Naive thymus-derived CD8-positive, alpha-beta T cell (primary cell): ENCODE data around the gene SBK3. TPM values are rescaled to one million over a fixed set of nuclear protein-coding genes. Genes with fewer than 3 reads are reported as not detected.

Source experiments
- ATAC-seq, 2 donors: fragments of 150-1000 bp; cut with Tn5 transposase in 1 of 2; sonication (Bioruptor Pico), chemical (Tn5 transposase) in 1 of 2; 1 replicate in 1 of 2; 2 replicates in 1 of 2; pipeline ENCODE4 v1.10.0; 2021; ENCODE audit warnings: mild to moderate bottlenecking in 2 of 2, moderate library complexity in 2 of 2
- POLR2A ChIA-PET: fragments of 350-600 bp; sonication (Branson Sonifier 250); formaldehyde crosslinking; loops from one replicate; lab custom pipeline; 2021; ENCODE audit warnings: antibody characterized with exemption; lab: Charles Lee
- DNase-seq, 10 donors: peaks; one replicate each; pipeline versions ENCODE4 v3.0.0 to v3.0.0-alpha.2; 2020 to 2022
- H3K27ac Mint-ChIP-seq, 10 donors: one replicate each; pipeline ENCODE4 v1.8.0; 2020 to 2022; ENCODE audit warnings: mild to moderate bottlenecking in 10 of 10, mixed read lengths in 10 of 10, moderate library complexity in 4 of 10, inconsistent platforms in 1 of 10
- H3K27me3 Mint-ChIP-seq, 5 donors: one replicate each; pipeline ENCODE4 v1.8.0; 2021 to 2022; ENCODE audit warnings: mixed read lengths in 5 of 5
- H3K36me3 Mint-ChIP-seq, 3 donors: one replicate each; pipeline ENCODE4 v1.8.0; 2020 to 2022; ENCODE audit warnings: mixed read lengths in 3 of 3, mild to moderate bottlenecking in 2 of 3, inconsistent platforms in 1 of 3
- H3K4me1 Mint-ChIP-seq, 4 donors: one replicate each; pipeline ENCODE4 v1.8.0; 2021 to 2022; ENCODE audit warnings: mixed read lengths in 4 of 4
- H3K4me3 Mint-ChIP-seq, 10 donors: one replicate each; pipeline ENCODE4 v1.8.0; 2020 to 2022; ENCODE audit warnings: mild to moderate bottlenecking in 10 of 10, mixed read lengths in 10 of 10, moderate library complexity in 6 of 10, inconsistent platforms in 1 of 10
- H3K9me3 Mint-ChIP-seq, 9 donors: one replicate each; pipeline ENCODE4 v1.8.0; 2020 to 2022; ENCODE audit warnings: mixed read lengths in 9 of 9, mild to moderate bottlenecking in 3 of 9, inconsistent platforms in 1 of 9, moderate library complexity in 1 of 9
- polyA plus RNA-seq, 3 donors: library from polyadenylated mRNA; unstranded; fragments of 300-500 nt; fragmentation: Illumina TruSeq; gene quantifications; one replicate each; pipeline ENCODE4 v1.2.3, GENCODE V29; 2021
- total RNA-seq, 8 experiments: library from RNA in 2 of 8; stranded (reverse) in 2 of 8; gene quantifications; one replicate each; pipeline ENCODE4 v1.2.3 and lab custom pipeline; 2021 to 2026

The SBK3 gene
- total and polyA plus RNA-seq, 5 experiments from 2014 or later = not detected

GRCh38 chr19:55567708-55568328 is 22.5 kb upstream of the SBK3 start:
- peaks cover 5 to 13% (median 10%) of the 10 kb centered on the region in 5 donors for H3K27me3 Mint-ChIP-seq
- no peak overlapping the region for H3K4me3 Mint-ChIP-seq
- POLR2A ChIA-PET = no interaction called here
- no peaks in the 10 kb centered on the region for H3K9me3 Mint-ChIP-seq
- DNase-seq = no peak
- no peak for ATAC-seq
- no peak overlapping the region for H3K27ac Mint-ChIP-seq
- H3K4me1 Mint-ChIP-seq = no peaks in the 10 kb centered on the region
- H3K36me3 Mint-ChIP-seq = no peaks in the 10 kb centered on the region

- Mint-ChIP-seq H3K27me3 (peaks cover 5 to 13% (median 10%) of the 10 kb centered on the region in 5 donors), H3K36me3 (no peaks in the 10 kb centered on the region), H3K27ac (no peak overlapping the region), H3K4me3 (no peak overlapping the region), H3K4me1 (no peaks in the 10 kb centered on the region), H3K9me3 (no peaks in the 10 kb centered on the region)
- POLR2A ChIA-PET = interaction anchor here (1.4 kb wide), 1 partner anchor 13 kb away, joined by 3 read pairs; the partner anchor contains the start of gene ZNF579
- DNase-seq (no peak), ATAC-seq (no peak)
Measured at GRCh38 chr19:55566823-55567222, 21.5 kb upstream of the SBK3 start.

- no peaks in the 10 kb centered on the region for H3K9me3 Mint-ChIP-seq
Measured at GRCh38 chr19:55563261-55563690, 17.9 kb upstream of the SBK3 start.

GRCh38 chr19:55559684-55560083 is 14.3 kb upstream of the SBK3 start:
- no peak for ATAC-seq
- POLR2A ChIA-PET = no interaction called here
- Mint-ChIP-seq H3K27ac (no peak overlapping the region), H3K36me3 (no peaks in the 10 kb centered on the region), H3K9me3 (no peaks in the 10 kb centered on the region), H3K27me3 (peaks cover 3 to 13% (median 4%) of the 10 kb centered on the region in 5 donors), H3K4me1 (no peaks in the 10 kb centered on the region), H3K4me3 (no peak overlapping the region)
- no peak for DNase-seq

More at GRCh38 chr19:55563261-55563690, 17.9 kb upstream of the SBK3 start:
- Mint-ChIP-seq H3K36me3 (no peaks in the 10 kb centered on the region), H3K27me3 (peaks cover 9 to 16% (median 10%) of the 10 kb centered on the region in 5 donors), H3K27ac (no peak overlapping the region), H3K4me1 (no peaks in the 10 kb centered on the region), H3K4me3 (no peak overlapping the region)
- POLR2A ChIA-PET = no interaction called here
- ATAC-seq (no peak), DNase-seq (no peak)

GRCh38 chr19:55554741-55555152 is 9.4 kb upstream of the SBK3 start:
- Mint-ChIP-seq H3K27me3 (peaks cover 0 to 21% (median 4%) of the 10 kb centered on the region in 5 donors), H3K4me3 (no peak overlapping the region), H3K27ac (peak overlapping the region in 1 of 10 donors; percentile 33), H3K9me3 (no peaks in the 10 kb centered on the region), H3K36me3 (no peaks in the 10 kb centered on the region), H3K4me1 (no peaks in the 10 kb centered on the region)
- ATAC-seq (no peak), DNase-seq (no peak)
- POLR2A ChIA-PET = no interaction called here

- POLR2A ChIA-PET = no interaction called here
Measured at GRCh38 chr19:55554302-55554701, 9.0 kb upstream of the SBK3 start.

GRCh38 chr19:55553217-55554182 is 8.2 kb upstream of the SBK3 start:
- H3K4me1 Mint-ChIP-seq = no peaks in the 10 kb centered on the region
- H3K9me3 Mint-ChIP-seq = no peaks in the 10 kb centered on the region
- POLR2A ChIA-PET = no interaction called here
- no peaks in the 10 kb centered on the region for H3K36me3 Mint-ChIP-seq
- peak overlapping the region in 1 of 10 donors; percentile 73 for H3K27ac Mint-ChIP-seq
- peaks cover 0 to 22% (median 4%) of the 10 kb centered on the region in 5 donors for H3K27me3 Mint-ChIP-seq
- no peak overlapping the region for H3K4me3 Mint-ChIP-seq
- no peak for DNase-seq
- no peak for ATAC-seq

More at GRCh38 chr19:55554302-55554701, 9.0 kb upstream of the SBK3 start:
- ATAC-seq (no peak), DNase-seq (no peak)
- no peak overlapping the region for H3K27ac Mint-ChIP-seq
- no peaks in the 10 kb centered on the region for H3K9me3 Mint-ChIP-seq
- no peaks in the 10 kb centered on the region for H3K36me3 Mint-ChIP-seq
- H3K4me3 Mint-ChIP-seq = no peak overlapping the region
- peaks cover under 1 to 22% (median 4%) of the 10 kb centered on the region in 5 donors for H3K27me3 Mint-ChIP-seq
- no peaks in the 10 kb centered on the region for H3K4me1 Mint-ChIP-seq

- H3K27me3 Mint-ChIP-seq = peaks cover 0 to 28% (median 9%) of the 10 kb centered on the region in 5 donors
Measured at GRCh38 chr19:55552620-55553019, 7.3 kb upstream of the SBK3 start.

GRCh38 chr19:55552206-55552605 is 6.9 kb upstream of the SBK3 start:
- POLR2A ChIA-PET = interaction anchor here (0.6 to 0.7 kb wide), 2 partner anchors 22 to 131 kb away, joined by 4 to 6 read pairs; no protein-coding TSS in a partner anchor
- Mint-ChIP-seq H3K4me3 (no peak overlapping the region), H3K9me3 (no peaks in the 10 kb centered on the region), H3K4me1 (peaks cover 0 to 2% (median 2%) of the 10 kb centered on the region in 4 donors), H3K27me3 (peaks cover 0 to 32% (median 11%) of the 10 kb centered on the region in 5 donors), H3K36me3 (no peaks in the 10 kb centered on the region), H3K27ac (no peak overlapping the region)
- ATAC-seq (no peak), DNase-seq (no peak)

More at GRCh38 chr19:55552620-55553019, 7.3 kb upstream of the SBK3 start:
- POLR2A ChIA-PET = interaction anchor here (0.6 to 0.7 kb wide), 2 partner anchors 23 to 131 kb away, joined by 4 to 6 read pairs; no protein-coding TSS in a partner anchor
- Mint-ChIP-seq H3K27ac (peak overlapping the region in 1 of 10 donors; percentile 73), H3K36me3 (no peaks in the 10 kb centered on the region), H3K9me3 (no peaks in the 10 kb centered on the region), H3K4me3 (no peak overlapping the region), H3K4me1 (no peaks in the 10 kb centered on the region)
- DNase-seq (no peak), ATAC-seq (no peak)

- H3K36me3 Mint-ChIP-seq = no peaks in the 10 kb centered on the region
Measured at GRCh38 chr19:55550321-55550650, 4.9 kb upstream of the SBK3 start.

GRCh38 chr19:55549500-55550320 is 4.4 kb upstream of the SBK3 start:
- DNase-seq (no peak), ATAC-seq (no peak)
- Mint-ChIP-seq H3K9me3 (peaks cover 0 to 2% (median 0%) of the 10 kb centered on the region in 9 donors), H3K36me3 (no peaks in the 10 kb centered on the region), H3K4me1 (peaks cover 0 to 6% (median 4%) of the 10 kb centered on the region in 4 donors), H3K27ac (no peak overlapping the region), H3K4me3 (no peak overlapping the region), H3K27me3 (peaks cover 0 to 53% (median 27%) of the 10 kb centered on the region in 5 donors)
- POLR2A ChIA-PET = no interaction called here

More at GRCh38 chr19:55550321-55550650, 4.9 kb upstream of the SBK3 start:
- POLR2A ChIA-PET = no interaction called here
- peaks cover 0 to 48% (median 24%) of the 10 kb centered on the region in 5 donors for H3K27me3 Mint-ChIP-seq
- no peak overlapping the region for H3K4me3 Mint-ChIP-seq
- DNase-seq (no peak), ATAC-seq (no peak)
- H3K27ac Mint-ChIP-seq = no peak overlapping the region
- peaks cover 0 to 2% (median 0%) of the 10 kb centered on the region in 9 donors for H3K9me3 Mint-ChIP-seq
- peaks cover 0 to 4% (median 4%) of the 10 kb centered on the region in 4 donors for H3K4me1 Mint-ChIP-seq
